ENCODE measurements around the gene SPNS2. TPM values are rescaled to one million over a fixed set of nuclear protein-coding genes. Genes with fewer than 3 reads are reported as not detected.

The SPNS2 gene
- total RNA-seq, 1 donor, result under 0.01 TPM

GRCh38 chr17:4566785-4567184, 68.1 kb downstream of the SPNS2 start:
- Histone ChIP-seq H3K9me3 (ENCODE audit: low read depth, low read length) (no peaks in the 10 kb centered on the region), H2AFZ (ENCODE audit: low read length) (no peak overlapping the region), H3K79me2 (ENCODE audit: insufficient read depth, low read length) (no peaks in the 10 kb centered on the region), H3K27ac (ENCODE audit: low read depth, low read length) (no peak overlapping the region), H3K27me3 (ENCODE audit: insufficient read depth, low read length) (peaks cover 4% of the 10 kb centered on the region), H4K20me1 (ENCODE audit: insufficient read depth, low read length) (no peaks in the 10 kb centered on the region), H3K4me1 (ENCODE audit: insufficient read depth, low read length) (peaks cover 5% of the 10 kb centered on the region), H3K4me2 (ENCODE audit: insufficient read depth, low read length) (no peak overlapping the region), H3K4me3 (ENCODE audit: insufficient read depth, low read length) (no peak overlapping the region), H3K36me3 (ENCODE audit: insufficient read depth, low read length) (no peaks in the 10 kb centered on the region)
- TF ChIP-seq CTCF (IDR thresholded peaks at IDR 0.05; ENCODE audit: extremely low read depth, low read depth, low read length), result peak; percentile 80
- DNase-seq (ENCODE audit: insufficient read length, low spot score, missing footprints), result peak; percentile 93

GRCh38 chr17:4569591-4569990, 70.9 kb downstream of the SPNS2 start:
- Histone ChIP-seq H3K79me2 (ENCODE audit: insufficient read depth, low read length) (no peaks in the 10 kb centered on the region), H3K4me2 (ENCODE audit: insufficient read depth, low read length) (no peak overlapping the region), H4K20me1 (ENCODE audit: insufficient read depth, low read length) (no peaks in the 10 kb centered on the region), H3K9me3 (ENCODE audit: low read depth, low read length) (no peaks in the 10 kb centered on the region), H3K36me3 (ENCODE audit: insufficient read depth, low read length) (no peaks in the 10 kb centered on the region), H3K4me1 (ENCODE audit: insufficient read depth, low read length) (no peaks in the 10 kb centered on the region), H3K27ac (ENCODE audit: low read depth, low read length) (no peak overlapping the region), H3K27me3 (ENCODE audit: insufficient read depth, low read length) (peaks cover 4% of the 10 kb centered on the region), H3K4me3 (ENCODE audit: insufficient read depth, low read length) (no peak overlapping the region), H2AFZ (ENCODE audit: low read length) (no peak overlapping the region)
- DNase-seq (ENCODE audit: insufficient read length, low spot score, missing footprints), result no peak
- TF ChIP-seq CTCF (IDR thresholded peaks at IDR 0.05; ENCODE audit: extremely low read depth, low read depth, low read length), result no peak

- H2AFZ ChIP-seq (ENCODE audit: low read length), result no peak overlapping the region
- peaks cover 8% of the 10 kb centered on the region for H3K27me3 ChIP-seq (ENCODE audit: insufficient read depth, low read length)
- no peaks in the 10 kb centered on the region for H3K9me3 ChIP-seq (ENCODE audit: low read depth, low read length)
- H3K79me2 ChIP-seq (ENCODE audit: insufficient read depth, low read length), result no peaks in the 10 kb centered on the region
- H4K20me1 ChIP-seq (ENCODE audit: insufficient read depth, low read length), result no peaks in the 10 kb centered on the region
- no peak for TF ChIP-seq CTCF (IDR thresholded peaks at IDR 0.05; ENCODE audit: extremely low read depth, low read depth, low read length)
- no peaks in the 10 kb centered on the region for H3K4me1 ChIP-seq (ENCODE audit: insufficient read depth, low read length)
- no peak overlapping the region for H3K4me2 ChIP-seq (ENCODE audit: insufficient read depth, low read length)
- no peak overlapping the region for H3K27ac ChIP-seq (ENCODE audit: low read depth, low read length)
- no peaks in the 10 kb centered on the region for H3K36me3 ChIP-seq (ENCODE audit: insufficient read depth, low read length)
- DNase-seq (ENCODE audit: insufficient read length, low spot score, missing footprints), result no peak
- H3K4me3 ChIP-seq (ENCODE audit: insufficient read depth, low read length), result no peak overlapping the region
These were observed 73.5 kb downstream of the SPNS2 start for GRCh38 chr17:4572131-4572530.

- TF ChIP-seq CTCF (IDR thresholded peaks at IDR 0.05; ENCODE audit: extremely low read depth, low read depth, low read length), result no peak
- Histone ChIP-seq H2AFZ (ENCODE audit: low read length) (no peak overlapping the region), H3K4me3 (ENCODE audit: insufficient read depth, low read length) (no peak overlapping the region), H3K36me3 (ENCODE audit: insufficient read depth, low read length) (no peaks in the 10 kb centered on the region), H3K27ac (ENCODE audit: low read depth, low read length) (no peak overlapping the region), H3K79me2 (ENCODE audit: insufficient read depth, low read length) (no peaks in the 10 kb centered on the region), H3K27me3 (ENCODE audit: insufficient read depth, low read length) (peaks cover 8% of the 10 kb centered on the region), H3K4me2 (ENCODE audit: insufficient read depth, low read length) (no peak overlapping the region), H3K4me1 (ENCODE audit: insufficient read depth, low read length) (no peaks in the 10 kb centered on the region), H4K20me1 (ENCODE audit: insufficient read depth, low read length) (no peaks in the 10 kb centered on the region), H3K9me3 (ENCODE audit: low read depth, low read length) (no peaks in the 10 kb centered on the region)
- DNase-seq (ENCODE audit: insufficient read length, low spot score, missing footprints), result no peak
These were observed 74.4 kb downstream of the SPNS2 start for GRCh38 chr17:4573115-4573514.
